GM12878 (cell line): ENCODE measurements around the gene MAP4K2.

Source experiments
- ASH2L ChIP-seq: fragments of 300-600, 200-600 bp; sonication (generic); IDR thresholded peaks from 2 replicates; pipeline ENCODE4 v1.6.1; 2017; ENCODE audit warnings: low read depth, mild to moderate bottlenecking, borderline replicate concordance
- KDM1A ChIP-seq: fragments of 200-600 bp; sonication (generic); IDR thresholded peaks from 2 replicates; pipeline ENCODE4 v1.6.1; 2016; ENCODE audit warnings: borderline replicate concordance
- MAX ChIP-seq: IDR thresholded peaks from 2 replicates; pipeline ENCODE4 v1.6.1; 2012; ENCODE audit warnings: low read depth, low read length, improper control_type of control experiment
- POLR2AphosphoS2 ChIP-seq: IDR thresholded peaks from 2 replicates; pipeline ENCODE4 v1.6.1; 2011; ENCODE audit warnings: low read depth, mild to moderate bottlenecking, low read length, improper control_type of control experiment, moderate library complexity
- USF1 ChIP-seq: IDR thresholded peaks from 2 replicates; pipeline ENCODE4 v1.6.1; 2011; ENCODE audit warnings: borderline replicate concordance, low read depth, mild to moderate bottlenecking, moderate library complexity, mixed read lengths, low read length; ENCODE audit not compliant: insufficient read depth; ENCODE audit errors: extremely low read length

GRCh38 chr11:64765291-64765850 is 37.6 kb downstream of the MAP4K2 start:
- TF ChIP-seq ASH2L (no peak), POLR2AphosphoS2 (no peak), KDM1A (no peak), MAX (no peak), USF1 (no peak)
